ENCODE measurements around the gene PPP2R5C.

PPP2R5C gene

GRCh38 chr14:101877766-101878165 lies 116.3 kb downstream of the PPP2R5C start:
- in situ Hi-C loops (cut with HindIII; ENCODE audit: low pct_ligation_motif_present, low sequenced_read_pairs), result no loop called here
- no peaks in the 10 kb centered on the region for H3K36me3 ChIP-seq (replicated peaks)
- no peak overlapping the region for H3K4me3 ChIP-seq (ENCODE audit: low read depth, low read length)
- H3K27ac ChIP-seq, result no peak overlapping the region
- DNase-seq, result no peak
- TF ChIP-seq CTCF (IDR thresholded peaks at IDR 0.05; ENCODE audit: low read depth, low read length, missing control alignments), result no peak
- H3K27me3 ChIP-seq (replicated peaks), result no peaks in the 10 kb centered on the region

- H3K36me3 ChIP-seq (replicated peaks), result no peaks in the 10 kb centered on the region
- no peaks in the 10 kb centered on the region for H3K27me3 ChIP-seq (replicated peaks)
- in situ Hi-C loops (cut with HindIII; ENCODE audit: low pct_ligation_motif_present, low sequenced_read_pairs), result no loop called here
- TF ChIP-seq CTCF (IDR thresholded peaks at IDR 0.05; ENCODE audit: low read depth, low read length, missing control alignments), result no peak
- H3K27ac ChIP-seq, result no peak overlapping the region
- no peak overlapping the region for H3K4me3 ChIP-seq (ENCODE audit: low read depth, low read length)
- DNase-seq, result no peak
Measured at GRCh38 chr14:101878211-101878821, 116.8 kb downstream of the PPP2R5C start.

GRCh38 chr14:101878822-101879528 lies 117.5 kb downstream of the PPP2R5C start:
- Histone ChIP-seq H3K27me3 (replicated peaks) (no peaks in the 10 kb centered on the region), H3K27ac (no peak overlapping the region), H3K36me3 (replicated peaks) (peaks cover 3% of the 10 kb centered on the region), H3K4me3 (ENCODE audit: low read depth, low read length) (no peak overlapping the region)
- in situ Hi-C loops (cut with HindIII; ENCODE audit: low pct_ligation_motif_present, low sequenced_read_pairs), result no loop called here
- no peak for DNase-seq
- TF ChIP-seq CTCF (IDR thresholded peaks at IDR 0.05; ENCODE audit: low read depth, low read length, missing control alignments), result no peak

GRCh38 chr14:101879529-101880336 lies 118.2 kb downstream of the PPP2R5C start:
- DNase-seq, result no peak
- no peak overlapping the region for H3K27ac ChIP-seq
- in situ Hi-C loops (cut with HindIII; ENCODE audit: low pct_ligation_motif_present, low sequenced_read_pairs), result no loop called here
- H3K36me3 ChIP-seq (replicated peaks), result peaks cover 5% of the 10 kb centered on the region
- no peak for TF ChIP-seq CTCF (IDR thresholded peaks at IDR 0.05; ENCODE audit: low read depth, low read length, missing control alignments)
- H3K4me3 ChIP-seq (ENCODE audit: low read depth, low read length), result no peak overlapping the region
- no peaks in the 10 kb centered on the region for H3K27me3 ChIP-seq (replicated peaks)

- peaks cover 5% of the 10 kb centered on the region for H3K36me3 ChIP-seq (replicated peaks)
- no peak for TF ChIP-seq CTCF (IDR thresholded peaks at IDR 0.05; ENCODE audit: low read depth, low read length, missing control alignments)
- H3K27me3 ChIP-seq (replicated peaks), result no peaks in the 10 kb centered on the region
- H3K4me3 ChIP-seq (ENCODE audit: low read depth, low read length), result no peak overlapping the region
- in situ Hi-C loops (cut with HindIII; ENCODE audit: low pct_ligation_motif_present, low sequenced_read_pairs), result no loop called here
- DNase-seq, result no peak
- H3K27ac ChIP-seq, result no peak overlapping the region
Measured at GRCh38 chr14:101881426-101881825, 119.9 kb downstream of the PPP2R5C start.
